GM12878 (cell line): ENCODE data around the gene PPP2R3C. TPM values are rescaled to one million over a fixed set of nuclear protein-coding genes. Genes with fewer than 3 reads are reported as not detected.
A peak's percentile ranks its signal among the peaks of the same experiment; 100 is the strongest.

Experiments used
- ASH2L ChIP-seq: fragments of 300-600, 200-600 bp; sonication (generic); IDR thresholded peaks from 2 replicates; pipeline ENCODE4 v1.6.1; 2017; ENCODE audit warnings: low read depth, mild to moderate bottlenecking, borderline replicate concordance
- ATF2 ChIP-seq: IDR thresholded peaks from 2 replicates; pipeline ENCODE4 v1.6.1; 2012; ENCODE audit warnings: low read length, inconsistent platforms
- BMI1 ChIP-seq: fragments of 450-650 bp; IDR thresholded peaks from 2 replicates; pipeline ENCODE4 v1.6.1; 2016; ENCODE audit warnings: mild to moderate bottlenecking, moderate library complexity, borderline replicate concordance
- CHD1 ChIP-seq: IDR thresholded peaks from 2 replicates; pipeline ENCODE4 v1.6.1; 2012; ENCODE audit warnings: low read depth, low read length, improper control_type of control experiment
- CUX1 ChIP-seq: IDR thresholded peaks from 2 replicates; pipeline ENCODE4 v1.6.1; 2012; ENCODE audit warnings: improper control_type of control experiment, low read depth, low read length; ENCODE audit not compliant: insufficient replicate concordance
- GABPA ChIP-seq: IDR thresholded peaks from 2 replicates; pipeline ENCODE4 v1.6.1; 2014; ENCODE audit warnings: antibody characterized with exemption, low read depth, mild to moderate bottlenecking, inconsistent platforms
- HDAC2 ChIP-seq: fragments of 200-600 bp; sonication (generic); IDR thresholded peaks from 2 replicates; pipeline ENCODE4 v1.6.1; 2017
- IKZF2 ChIP-seq, 2 experiments: fragments of 450-650 bp; IDR thresholded peaks; 2 replicates each; pipeline ENCODE4 v1.6.1; 2017; ENCODE audit warnings: mild to moderate bottlenecking in 2 of 2, moderate library complexity in 2 of 2
- MEF2B ChIP-seq: fragments of 450-650 bp; IDR thresholded peaks from 2 replicates; pipeline ENCODE4 v1.6.1; 2018; ENCODE audit warnings: mild to moderate bottlenecking, moderate library complexity; ENCODE audit not compliant: partially characterized antibody, poor library complexity, severe bottlenecking
- MTA3 ChIP-seq: IDR thresholded peaks from 2 replicates; pipeline ENCODE4 v1.6.1; 2012; ENCODE audit warnings: low read length, inconsistent platforms, borderline replicate concordance
- MYC ChIP-seq: IDR thresholded peaks from 2 replicates; pipeline ENCODE4 v1.6.1; 2011; ENCODE audit warnings: mild to moderate bottlenecking, low read length, moderate library complexity, inconsistent platforms; ENCODE audit not compliant: insufficient read depth, insufficient replicate concordance, insufficient read length, severe bottlenecking
- NBN ChIP-seq: fragments of 450-650 bp; IDR thresholded peaks from 2 replicates; pipeline ENCODE4 v1.6.1; 2016
- NR2C1 ChIP-seq: fragments of 450-650 bp; IDR thresholded peaks from 2 replicates; pipeline ENCODE4 v1.6.1; 2017; ENCODE audit warnings: antibody characterized with exemption, mild to moderate bottlenecking, moderate library complexity
- NRF1 ChIP-seq: conservative IDR thresholded peaks from 2 replicates; pipeline ENCODE4 v1.6.1; 2011; ENCODE audit warnings: mild to moderate bottlenecking, low read depth, low read length, improper control_type of control experiment
- PML ChIP-seq: IDR thresholded peaks from 2 replicates; pipeline ENCODE4 v1.6.1; 2012; ENCODE audit warnings: low read length, inconsistent platforms
- RBBP5 ChIP-seq: fragments of 200-600 bp; sonication (generic); conservative IDR thresholded peaks from 2 replicates; pipeline ENCODE4 v1.6.1; 2016
- RELA ChIP-seq: fragments of 450-650 bp; IDR thresholded peaks from 2 replicates; pipeline ENCODE4 v1.8.0; 2014; ENCODE audit warnings: borderline replicate concordance; ENCODE audit not compliant: partially characterized antibody
- RUNX3 ChIP-seq: IDR thresholded peaks from 2 replicates; pipeline ENCODE4 v1.6.1; 2012; ENCODE audit warnings: low read length, inconsistent platforms
- SP1 ChIP-seq: IDR thresholded peaks from one replicate; pipeline ENCODE4 v1.6.1; 2011; ENCODE audit warnings: low read depth, low read length
- SREBF1 ChIP-seq: IDR thresholded peaks from 2 replicates; pipeline ENCODE4 v1.6.1; 2012; ENCODE audit warnings: mild to moderate bottlenecking, low read length
- SREBF2 ChIP-seq: IDR thresholded peaks from 2 replicates; pipeline ENCODE4 v1.6.1; 2012; ENCODE audit warnings: mild to moderate bottlenecking, low read length
- STAT1 ChIP-seq: fragments of 450-650 bp; conservative IDR thresholded peaks from 2 replicates; pipeline ENCODE4 v1.6.1; 2014; ENCODE audit warnings: antibody characterized with exemption, mild to moderate bottlenecking
- TCF3 ChIP-seq: IDR thresholded peaks from 2 replicates; pipeline ENCODE4 v1.6.1; 2012; ENCODE audit warnings: low read depth, mild to moderate bottlenecking, low read length, borderline replicate concordance; ENCODE audit not compliant: insufficient read depth
- USF2 ChIP-seq: IDR thresholded peaks from 2 replicates; pipeline ENCODE4 v1.6.1; 2011; ENCODE audit warnings: low read depth, low read length, improper control_type of control experiment, borderline replicate concordance
- ZSCAN29 ChIP-seq: fragments of 450-650 bp; IDR thresholded peaks from 2 replicates; pipeline ENCODE4 v1.6.1; 2017; ENCODE audit warnings: mild to moderate bottlenecking, moderate library complexity
- polyA plus RNA-seq, 11 experiments: library from polyadenylated mRNA; depleted of rRNA in 4 of 11; unstranded in 6 of 11; stranded (reverse) in 5 of 11; fragments of >200 nt; fragmentation: Nextera tagmentation in 4 of 11; fragmentation: Illumina TruSeq in 1 of 11; extraction: Ambion mirVana in 4 of 11; extraction: Trizol in 1 of 11; gene quantifications; 1 replicate in 1 of 11; 2 replicates in 10 of 11; pipeline versions ENCODE4 v1.2.1 to v1.2.3, GENCODE V29; 2011 to 2016; ENCODE audit warnings: inconsistent platforms in 2 of 11, missing spikeins in 2 of 11, low read depth in 1 of 11
- total RNA-seq, 4 experiments: library from RNA; depleted of rRNA in 3 of 4; stranded (reverse); fragments of >200 nt in 3 of 4; fragmentation: Illumina TruSeq in 1 of 4; extraction: Trizol in 1 of 4; gene quantifications; 2 replicates each; pipeline versions ENCODE4 v1.2.1 to v1.2.3, GENCODE V29; 2013 to 2021

Gene PPP2R3C
- total and polyA plus RNA-seq, 10 of the 15 experiments (the other 5 are each of a cell fraction or from before 2014, with no cell fraction given): 27.6 to 80.5 (median 42.9) TPM

- TF ChIP-seq CUX1: no peak
- TF ChIP-seq ATF2: no peak; the same call in 1 of the 2 replicates
- peak; percentile 42; the same call in 1 of the 2 replicates for TF ChIP-seq PML
- no peak for TF ChIP-seq HDAC2
- TF ChIP-seq SREBF2: no peak
- no peak for TF ChIP-seq TCF3
- no peak for TF ChIP-seq NRF1
- TF ChIP-seq ZSCAN29: no peak
- no peak for TF ChIP-seq USF2
- no peak for TF ChIP-seq MTA3
- TF ChIP-seq RELA: no peak
- peak; percentile 44; the same call in 1 of the 2 replicates for TF ChIP-seq NR2C1
- TF ChIP-seq STAT1: 0 out of 2 replicates have a peak, but pooled peaks have one; percentile 56
- TF ChIP-seq GABPA: peak; percentile 65
- TF ChIP-seq ASH2L: 0 out of 2 replicates have a peak, but pooled peaks have one; percentile 58
- no peak for TF ChIP-seq MYC
- TF ChIP-seq CHD1: no peak
- no peak for TF ChIP-seq RUNX3
- TF ChIP-seq RBBP5: no peak
- peak; percentile 96; the same call in 1 of the 2 replicates for TF ChIP-seq NBN
- peak; percentile 39 to 63; a peak in 3 of 4 replicates for TF ChIP-seq IKZF2 (IDR thresholded peaks at IDR 0.05)
- TF ChIP-seq BMI1: no peak
- TF ChIP-seq MEF2B: peak; percentile 39
- peak; percentile 29 for TF ChIP-seq SP1
- no peak for TF ChIP-seq SREBF1
Observed at GRCh38 chr14:35046048-35046750, 75.6 kb downstream of the PPP2R3C start, which contains the start of gene FAM177A1 (continued).
